ENCODE data around the gene FAM241B. TPM values are rescaled to one million over a fixed set of nuclear protein-coding genes. Genes with fewer than 3 reads are reported as not detected.

FAM241B gene
- polyA plus RNA-seq, 1 donor (not counting 4 experiments of a cell fraction or from before 2014, with no cell fraction given): 7.9 TPM

GRCh38 chr10:69669409-69669808, 39.4 kb downstream of the FAM241B start:
- TF ChIP-seq EZH2 (IDR thresholded peaks at IDR 0.05; ENCODE audit: low read length) (no peak), CTCF (optimal IDR thresholded peaks at IDR 0.05 in 1 of 3, IDR thresholded peaks at IDR 0.05 in 1 of 3, conservative IDR thresholded peaks at IDR 0.05 in 1 of 3; ENCODE audit: extremely low read depth in 1 of 3, insufficient read depth in 2 of 3, low read length in 3 of 3) (no peak)
- H3K9ac ChIP-seq (ENCODE audit: control insufficient read depth, extremely low read depth, insufficient read depth, low read length): no peak overlapping the region
- no peaks in the 10 kb centered on the region for H3K9me1 ChIP-seq (ENCODE audit: control insufficient read depth, extremely low read depth, insufficient read depth, low read length)
- no peak for FAIRE-seq
- no peaks in the 10 kb centered on the region for H3K4me1 ChIP-seq (ENCODE audit: control insufficient read depth, extremely low read depth, insufficient read depth, low read length)
- H3K36me3 ChIP-seq (ENCODE audit: control insufficient read depth in 2 of 2, extremely low read depth in 1 of 2, insufficient read depth in 2 of 2, low read length in 2 of 2): no peaks in the 10 kb centered on the region
- no peak overlapping the region for H2AFZ ChIP-seq (ENCODE audit: control insufficient read depth, low read length)
- H3K79me2 ChIP-seq (ENCODE audit: control insufficient read depth, insufficient read depth, low read length): no peaks in the 10 kb centered on the region
- no peaks in the 10 kb centered on the region for H3K9me3 ChIP-seq (ENCODE audit: control insufficient read depth, low read depth, low read length)
- H3K27me3 ChIP-seq (ENCODE audit: control insufficient read depth, extremely low read depth, insufficient read depth, low read length): peaks cover 44% of the 10 kb centered on the region
- dilution Hi-C loops (cut with MboI; ENCODE audit: extremely low pct_ligation_motif_present, low sequenced_read_pairs): no loop called here
- no peak overlapping the region for H3K4me2 ChIP-seq (ENCODE audit: control insufficient read depth, extremely low read depth, insufficient read depth, low read depth, low read length)
- no peak overlapping the region for H3K27ac ChIP-seq (ENCODE audit: control insufficient read depth, insufficient read depth, low read length)
- no peak overlapping the region for H3K4me3 ChIP-seq (ENCODE audit: control insufficient read depth in 2 of 3, extremely low read depth in 1 of 3, insufficient read depth in 2 of 3, low read depth in 1 of 3, low read length in 3 of 3)
- DNase-seq (ENCODE audit: low read depth, low spot score): no peak
- no peaks in the 10 kb centered on the region for H4K20me1 ChIP-seq (ENCODE audit: control insufficient read depth, extremely low read depth, insufficient read depth, low read length)

DNA sequence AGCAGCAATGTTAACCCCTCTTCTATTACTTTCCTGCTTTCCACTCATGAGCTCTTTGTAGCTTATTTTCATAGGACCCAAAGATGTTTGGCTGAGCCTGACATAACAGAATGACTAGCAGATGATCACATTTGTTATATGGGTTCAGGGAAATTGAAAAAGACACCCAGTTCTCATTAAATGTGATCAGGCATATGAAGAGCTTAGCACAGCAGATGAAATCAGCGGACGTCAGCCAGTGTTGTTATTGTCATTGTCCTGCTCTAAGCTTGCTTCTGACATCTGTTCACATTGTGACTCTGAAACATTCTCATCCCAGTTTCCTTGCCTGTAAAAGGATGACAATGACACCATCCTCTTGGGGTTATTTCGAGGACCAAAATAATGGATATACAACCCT, 43.5 kb downstream of the FAM241B start:
- Histone ChIP-seq H3K9ac (ENCODE audit: control insufficient read depth, extremely low read depth, insufficient read depth, low read length) (no peak overlapping the region), H3K27me3 (ENCODE audit: control insufficient read depth, extremely low read depth, insufficient read depth, low read length) (peaks cover 35% of the 10 kb centered on the region), H3K36me3 (ENCODE audit: control insufficient read depth in 2 of 2, extremely low read depth in 1 of 2, insufficient read depth in 2 of 2, low read length in 2 of 2) (no peaks in the 10 kb centered on the region), H3K27ac (ENCODE audit: control insufficient read depth, insufficient read depth, low read length) (no peak overlapping the region), H3K4me3 (ENCODE audit: control insufficient read depth in 2 of 3, extremely low read depth in 1 of 3, insufficient read depth in 2 of 3, low read depth in 1 of 3, low read length in 3 of 3) (no peak overlapping the region), H3K9me3 (ENCODE audit: control insufficient read depth, low read depth, low read length) (no peaks in the 10 kb centered on the region), H3K4me2 (ENCODE audit: control insufficient read depth, extremely low read depth, insufficient read depth, low read depth, low read length) (no peak overlapping the region), H2AFZ (ENCODE audit: control insufficient read depth, low read length) (no peak overlapping the region), H3K79me2 (ENCODE audit: control insufficient read depth, insufficient read depth, low read length) (no peaks in the 10 kb centered on the region), H3K4me1 (ENCODE audit: control insufficient read depth, extremely low read depth, insufficient read depth, low read length) (no peaks in the 10 kb centered on the region), H3K9me1 (ENCODE audit: control insufficient read depth, extremely low read depth, insufficient read depth, low read length) (no peaks in the 10 kb centered on the region), H4K20me1 (ENCODE audit: control insufficient read depth, extremely low read depth, insufficient read depth, low read length) (no peaks in the 10 kb centered on the region)
- FAIRE-seq (no peak), DNase-seq (ENCODE audit: low read depth, low spot score) (no peak)
- TF ChIP-seq EZH2 (IDR thresholded peaks at IDR 0.05; ENCODE audit: low read length) (no peak), CTCF (optimal IDR thresholded peaks at IDR 0.05 in 1 of 3, IDR thresholded peaks at IDR 0.05 in 1 of 3, conservative IDR thresholded peaks at IDR 0.05 in 1 of 3; ENCODE audit: extremely low read depth in 1 of 3, insufficient read depth in 2 of 3, low read length in 3 of 3) (no peak)
- dilution Hi-C loops (cut with MboI; ENCODE audit: extremely low pct_ligation_motif_present, low sequenced_read_pairs): no loop called here
